ENCODE measurements around the gene LACTBL1. TPM values are rescaled to one million over a fixed set of nuclear protein-coding genes. Genes with fewer than 3 reads are reported as not detected.

LACTBL1 gene
- total and polyA plus RNA-seq, 2 of the 8 experiments (the other 6 are each of a cell fraction or from before 2014, with no cell fraction given): not detected

- no peak overlapping the region for H4K91ac ChIP-seq (replicated peaks; ENCODE audit: insufficient read length, low read length)
- H3K4me3 ChIP-seq (ENCODE audit: extremely low read depth in 1 of 4, insufficient read depth in 2 of 4, low read depth in 3 of 4, low read length in 4 of 4): no peak overlapping the region
- WGBS, 2 experiments (ENCODE audit: extremely low coverage in 1 of 2, insufficient coverage in 1 of 2, insufficient read length in 1 of 2, insufficient replicate concordance in 2 of 2, low coverage in 1 of 2, low lambda C conversion rate in 2 of 2, missing lambda C conversion rate in 1 of 2): 88% methylated on average over 8 of the region's 8 CpGs; no CpG with 5 or more reads in 1 of the 2 experiments
- H4K20me1 ChIP-seq (replicated peaks in 1 of 2; ENCODE audit: control insufficient read depth in 1 of 2, insufficient read depth in 2 of 2, low read length in 2 of 2): no peaks in the 10 kb centered on the region
- no peak overlapping the region for H4K5ac ChIP-seq (ENCODE audit: insufficient read length, low read depth, low read length)
- CTCF ChIA-PET (ENCODE audit: partially characterized antibody): interaction anchor here (0.8 to 2.5 kb wide), 11 partner anchors 9 to 268 kb away, joined by 3 to 7 read pairs (median 3); partner anchors contain the start of gene C1QB
- DNase-seq (ENCODE audit: low read depth in 1 of 2, low spot score in 2 of 2) (no peak), FAIRE-seq (no peak)
- no peaks in the 10 kb centered on the region for H3K79me1 ChIP-seq (ENCODE audit: low read depth, low read length)
- no peak overlapping the region for H2BK12ac ChIP-seq (ENCODE audit: low read depth, low read length)
- no peak overlapping the region for H2AFZ ChIP-seq (ENCODE audit: low read length)
- no peak overlapping the region for H3K18ac ChIP-seq (ENCODE audit: extremely low read depth, low read length)
- H3K14ac ChIP-seq (ENCODE audit: insufficient read length): no peak overlapping the region
- no peak overlapping the region for H3K4me2 ChIP-seq (ENCODE audit: insufficient read depth in 1 of 2, low read depth in 2 of 2, low read length in 2 of 2)
- H3K23me2 ChIP-seq (ENCODE audit: low read depth, low read length): no peaks in the 10 kb centered on the region
- POLR2A ChIA-PET (ENCODE audit: partially characterized antibody): no interaction called here
- no peaks in the 10 kb centered on the region for H3K79me2 ChIP-seq (ENCODE audit: control insufficient read depth in 1 of 2, insufficient read depth in 2 of 2, low read length in 2 of 2)
- H3K9me3 ChIP-seq (ENCODE audit: insufficient read depth in 2 of 2, low read depth in 1 of 2, low read length in 1 of 2): no peaks in the 10 kb centered on the region
- H3K27ac ChIP-seq (ENCODE audit: low read depth, low read length): no peak overlapping the region
- H3K36me3 ChIP-seq (ENCODE audit: control insufficient read depth in 2 of 4, insufficient read depth in 4 of 4, low read length in 3 of 4): no peaks in the 10 kb centered on the region
- H3K27me3 ChIP-seq (replicated peaks in 1 of 4; ENCODE audit: control insufficient read depth in 3 of 4, extremely low read depth in 1 of 4, insufficient read depth in 3 of 4, low read length in 3 of 4): no peaks in the 10 kb centered on the region; a peak in 1 of 7 replicates
- no peak overlapping the region for H2BK15ac ChIP-seq (ENCODE audit: low read length)
- H2BK20ac ChIP-seq (ENCODE audit: low read length): no peak overlapping the region
- peaks cover 0 to 3% (median 0%) of the 10 kb centered on the region in 4 experiments; a peak in 2 of 7 replicates for H3K4me1 ChIP-seq (replicated peaks in 1 of 4; ENCODE audit: control insufficient read depth in 3 of 4, insufficient read depth in 4 of 4, low read length in 3 of 4)
- H2AK5ac ChIP-seq (ENCODE audit: low read depth, low read length): no peak overlapping the region
- H2BK120ac ChIP-seq (replicated peaks; ENCODE audit: low read depth, low read length): no peak overlapping the region
- no peak overlapping the region for H3K4ac ChIP-seq (replicated peaks; ENCODE audit: insufficient read length, low read depth, low read length)
- no peak overlapping the region for H3K23ac ChIP-seq (ENCODE audit: insufficient read length)
- H3K9ac ChIP-seq (replicated peaks in 1 of 4; ENCODE audit: extremely low read depth in 1 of 4, low read depth in 3 of 4, low read length in 3 of 4): no peak overlapping the region
- H4K8ac ChIP-seq (ENCODE audit: extremely low read depth, insufficient read depth, low read length): no peak overlapping the region
- no peak for TF ChIP-seq KDM1A (IDR thresholded peaks at IDR 0.05; ENCODE audit: borderline replicate concordance, low read length)
- no peak for TF ChIP-seq FOSL1 (IDR thresholded peaks at IDR 0.05; ENCODE audit: insufficient read depth, low read depth, low read length)
- TF ChIP-seq POLR2A (IDR thresholded peaks at IDR 0.05; ENCODE audit: control extremely low read depth in 1 of 2, low read depth in 2 of 2, low read length in 2 of 2): no peak
- no peak for TF ChIP-seq BCL11A (IDR thresholded peaks at IDR 0.05; ENCODE audit: low read depth in 2 of 2, low read length in 2 of 2)
- TF ChIP-seq SRF (IDR thresholded peaks at IDR 0.05; ENCODE audit: low read depth, low read length): no peak
- TF ChIP-seq CREB1 (IDR thresholded peaks at IDR 0.05): no peak
- TF ChIP-seq PHF8 (conservative IDR thresholded peaks at IDR 0.05; ENCODE audit: low read depth, low read length): no peak
- no peak for TF ChIP-seq NRF1 (IDR thresholded peaks at IDR 0.05; ENCODE audit: low read depth, low read length)
- no peak for TF ChIP-seq MAX (IDR thresholded peaks at IDR 0.05)
- H2BK5ac ChIP-seq (ENCODE audit: low read depth, low read length): no peak overlapping the region
- H3K56ac ChIP-seq (replicated peaks; ENCODE audit: insufficient read length, low read depth, low read length): no peak overlapping the region
Observed at GRCh38 chr1:22921452-22922126, 51.1 kb downstream of the LACTBL1 start.

Data from H1 (cell line).